GM18505 (cell line): ENCODE measurements around the gene FNDC3B.
A peak's percentile ranks its signal among the peaks of the same experiment; 100 is the strongest.

ENCODE experiments used
- ATAC-seq: cut with Tn5 transposase; IDR thresholded peaks from one replicate; pipeline ENCODE4 v1.9.1; 2021; ENCODE audit not compliant: unreplicated experiment
- POLR2A ChIP-seq: IDR thresholded peaks from 4 replicates; pipeline ENCODE4 v1.6.1; 2011; ENCODE audit warnings: borderline replicate concordance; ENCODE audit not compliant: insufficient read depth, insufficient read length; ENCODE audit errors: extremely low read depth

The FNDC3B gene

DNA sequence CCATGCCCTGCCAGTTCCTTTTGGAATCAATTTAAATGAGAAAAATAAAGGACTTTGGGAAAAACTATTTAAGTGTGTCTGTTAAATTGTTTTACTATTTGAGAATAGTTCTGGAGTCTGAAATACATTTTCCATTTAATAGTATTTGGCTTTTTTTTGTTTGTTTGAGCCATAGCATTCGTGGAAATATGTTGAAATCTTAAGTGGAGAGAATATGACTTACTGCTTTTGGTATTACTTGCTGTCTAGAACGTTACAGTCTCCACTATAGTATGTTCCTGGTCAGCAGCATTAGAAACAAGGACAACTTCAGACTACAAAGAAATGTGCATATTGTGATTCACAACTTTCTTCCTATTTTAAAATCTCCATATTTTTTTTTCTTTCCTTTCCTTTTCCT is 229.5 kb downstream of the FNDC3B start:
- no peak for TF ChIP-seq POLR2A
- ATAC-seq = no peak

DNA sequence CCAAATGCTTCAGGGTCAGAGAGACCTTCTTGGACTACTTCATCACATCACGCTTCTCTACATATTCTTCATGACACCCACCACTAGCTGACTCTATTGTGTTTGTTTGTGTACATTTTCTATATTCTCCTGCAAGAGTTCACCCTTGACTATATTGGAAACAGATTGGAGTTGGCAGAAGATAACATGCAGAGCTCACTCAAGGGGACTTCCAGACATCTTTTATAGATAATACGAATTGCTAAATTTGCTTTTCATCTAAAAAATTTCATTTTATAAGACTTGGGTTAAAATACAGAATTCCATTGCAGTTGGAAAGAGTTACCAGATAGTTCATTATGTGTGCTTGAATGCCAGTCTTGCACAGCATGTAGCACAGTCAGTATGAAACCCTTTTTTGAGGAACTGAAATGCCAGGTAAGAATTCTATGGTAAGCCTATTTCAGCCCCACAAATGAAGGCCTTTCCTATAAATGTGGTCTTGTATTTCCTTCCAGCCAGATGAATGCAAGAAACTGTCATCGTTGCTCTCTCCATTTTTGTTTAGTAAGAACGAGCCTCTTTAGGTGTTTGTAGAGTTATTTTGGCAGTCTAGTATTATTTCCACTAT is 231.3 kb downstream of the FNDC3B start:
- TF ChIP-seq POLR2A = no peak
- peak; percentile 99 for ATAC-seq

DNA sequence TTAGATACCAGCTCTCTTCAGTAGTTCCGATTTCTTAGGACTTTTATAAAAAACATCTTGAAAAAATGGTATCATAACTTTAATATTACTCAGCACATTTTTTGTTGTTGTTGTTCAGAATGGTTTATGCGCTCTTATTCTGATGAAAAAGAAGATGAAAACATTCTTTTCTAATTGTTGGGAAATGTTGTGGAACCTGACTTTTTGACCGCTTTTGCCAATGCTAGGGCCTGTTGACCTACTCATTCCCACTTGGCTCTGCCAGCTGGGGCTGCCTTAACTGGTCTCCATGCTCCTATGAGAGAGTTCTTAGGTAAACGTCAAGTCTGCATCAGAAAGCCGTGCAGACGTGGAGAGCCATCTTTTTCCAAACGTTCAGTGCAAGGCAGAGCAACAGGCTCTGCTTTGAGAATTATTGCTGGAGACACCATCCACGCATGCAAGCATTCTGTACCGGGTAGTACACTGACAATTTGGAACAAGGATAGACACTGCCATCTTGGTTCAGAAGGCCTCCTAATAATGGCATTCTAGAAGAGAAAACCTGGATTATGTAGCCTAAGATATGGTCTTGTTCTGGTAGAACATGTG is 232.1 kb downstream of the FNDC3B start:
- no peak for ATAC-seq
- TF ChIP-seq POLR2A = no peak

DNA sequence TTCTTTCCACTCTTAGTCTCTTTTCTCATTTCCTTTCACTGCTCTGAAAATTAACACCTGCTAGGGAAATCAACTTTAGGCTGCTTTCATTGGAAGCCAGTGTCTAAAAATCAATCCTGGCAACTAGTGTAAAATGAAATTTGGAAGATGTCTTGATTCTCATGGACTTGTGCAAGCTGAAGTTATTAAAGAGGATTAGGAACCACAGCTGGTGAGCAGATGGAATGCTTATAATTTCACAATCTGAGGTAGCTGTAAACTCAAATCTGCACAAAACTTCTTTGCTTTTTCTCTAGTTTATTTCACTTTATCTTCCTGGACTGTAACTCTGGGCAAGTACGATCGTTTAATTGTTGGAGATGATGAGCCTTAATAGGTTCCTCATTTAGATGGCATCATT is 233.3 kb downstream of the FNDC3B start:
- no peak for ATAC-seq
- TF ChIP-seq POLR2A = no peak

DNA sequence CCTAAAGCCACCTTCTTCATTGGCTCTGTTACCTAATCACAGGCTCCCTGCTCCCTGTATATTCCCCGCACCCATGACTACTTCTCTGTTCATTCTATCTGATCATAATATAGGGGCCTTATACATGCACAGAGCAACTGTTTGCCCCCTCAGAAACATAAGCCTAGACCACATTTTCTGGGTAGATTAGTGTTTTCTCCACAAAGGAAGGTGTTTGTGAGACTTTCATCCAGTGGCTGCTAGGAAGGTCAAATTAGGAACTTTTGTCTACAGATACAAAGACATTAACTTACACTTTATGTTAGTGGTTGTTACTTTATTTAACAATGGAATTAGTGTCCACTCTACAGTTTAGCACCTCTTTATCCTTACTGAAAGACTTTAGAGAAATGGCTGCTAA is 234.0 kb downstream of the FNDC3B start:
- ATAC-seq = no peak
- no peak for TF ChIP-seq POLR2A

DNA sequence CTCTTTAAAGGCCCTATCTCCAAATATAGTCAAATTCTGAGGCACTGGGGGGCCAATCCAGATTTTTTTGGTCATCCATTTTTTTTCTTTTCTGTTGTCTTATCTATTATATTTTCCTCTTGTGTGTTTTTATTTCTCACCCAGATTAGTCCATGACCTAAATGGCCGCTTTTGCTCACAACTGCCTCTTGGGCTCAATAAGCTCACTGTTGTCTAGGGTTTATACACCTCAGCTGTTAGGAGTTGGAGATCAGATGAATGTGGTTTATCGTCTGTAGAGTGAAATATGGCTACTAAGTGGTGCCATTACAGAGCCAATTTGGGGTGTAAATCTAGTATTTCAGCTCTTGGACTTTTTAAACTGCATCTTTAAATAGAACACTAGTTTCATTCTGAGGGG is 235.5 kb downstream of the FNDC3B start:
- ATAC-seq = no peak
- no peak for TF ChIP-seq POLR2A

DNA sequence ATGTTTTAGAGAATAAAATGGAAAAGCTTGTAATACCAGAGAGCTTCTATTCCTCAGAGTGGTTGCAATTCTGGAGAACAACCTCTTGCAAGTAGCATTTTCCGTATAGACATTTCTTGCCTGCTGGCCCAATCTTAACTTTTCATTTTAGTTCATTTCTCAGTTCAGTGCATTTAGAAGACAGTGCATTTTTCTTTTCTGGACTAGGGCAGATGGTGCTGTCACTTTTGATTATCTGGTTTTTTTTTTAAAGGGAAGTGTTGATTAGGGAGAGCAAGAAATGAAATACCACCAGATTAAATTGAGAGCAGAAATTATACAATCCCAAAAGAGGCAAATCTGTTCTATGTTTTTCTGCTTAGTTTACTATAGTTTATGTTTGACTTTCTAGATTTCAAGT is 236.2 kb downstream of the FNDC3B start:
- TF ChIP-seq POLR2A = no peak
- no peak for ATAC-seq

DNA sequence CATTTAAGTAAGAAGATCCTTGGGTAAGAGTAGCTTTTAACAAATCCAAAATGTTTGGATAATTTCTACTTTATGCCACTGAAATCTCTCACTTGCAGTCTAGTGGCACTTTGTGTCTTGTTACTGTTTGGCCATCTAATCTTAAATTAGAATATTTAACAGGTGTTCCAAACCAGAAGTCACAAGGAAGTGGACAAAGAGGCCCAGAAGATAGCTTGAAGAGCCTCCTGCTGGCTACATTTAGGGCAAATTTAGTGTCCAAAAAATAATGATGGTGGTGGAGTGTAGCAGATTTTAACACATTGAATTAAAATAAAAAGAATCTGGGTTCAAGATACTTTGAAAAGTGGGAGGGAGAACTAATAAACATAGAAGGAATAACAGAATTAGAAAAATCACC is 236.7 kb downstream of the FNDC3B start:
- ATAC-seq = no peak
- TF ChIP-seq POLR2A = no peak

DNA sequence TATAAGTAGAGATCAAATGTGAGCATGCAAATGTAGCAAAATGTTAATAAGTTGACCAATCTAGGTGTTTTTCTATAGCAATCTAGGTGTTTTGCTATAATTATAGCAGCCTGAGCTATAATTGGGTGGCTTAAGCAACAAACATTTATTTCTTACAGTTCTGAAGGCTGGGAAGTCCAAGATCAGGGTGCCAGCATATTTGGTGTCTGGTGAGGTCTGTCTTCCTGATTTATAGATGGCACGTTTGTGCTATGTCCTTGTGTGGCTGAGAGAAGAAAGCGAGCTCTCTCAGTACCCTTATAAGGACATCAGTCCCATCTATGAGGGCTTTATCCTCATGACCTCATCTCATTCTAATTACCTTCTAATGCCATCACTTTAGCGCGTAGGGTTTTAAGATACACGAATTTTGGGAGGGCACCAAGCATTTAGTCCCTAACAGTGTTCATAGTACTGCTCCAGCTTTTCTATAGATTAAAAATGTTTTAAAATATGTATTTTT is 237.8 kb downstream of the FNDC3B start:
- TF ChIP-seq POLR2A = no peak
- no peak for ATAC-seq

DNA sequence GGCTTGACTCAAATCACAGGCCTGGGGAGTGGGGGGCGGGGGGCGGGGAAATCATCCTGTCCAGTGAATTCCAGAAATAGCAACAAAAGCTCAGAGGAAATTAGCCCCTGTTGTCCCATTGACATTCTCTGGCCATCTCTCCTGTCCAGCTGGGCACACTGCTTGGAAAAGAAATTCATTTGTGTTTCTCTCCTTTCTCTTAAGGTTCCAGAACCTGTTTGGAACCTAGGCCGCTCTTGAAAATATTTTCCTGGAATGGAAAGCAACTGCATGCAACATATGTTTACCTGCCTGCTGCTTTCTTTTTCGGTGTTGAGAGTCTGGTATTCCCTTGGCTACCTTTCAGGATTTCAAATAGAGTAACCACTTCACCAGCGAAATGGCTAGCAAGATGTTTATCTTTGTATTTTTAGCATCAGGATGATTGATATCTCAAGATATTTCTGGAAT is 239.8 kb downstream of the FNDC3B start:
- no peak for TF ChIP-seq POLR2A
- ATAC-seq = no peak

DNA sequence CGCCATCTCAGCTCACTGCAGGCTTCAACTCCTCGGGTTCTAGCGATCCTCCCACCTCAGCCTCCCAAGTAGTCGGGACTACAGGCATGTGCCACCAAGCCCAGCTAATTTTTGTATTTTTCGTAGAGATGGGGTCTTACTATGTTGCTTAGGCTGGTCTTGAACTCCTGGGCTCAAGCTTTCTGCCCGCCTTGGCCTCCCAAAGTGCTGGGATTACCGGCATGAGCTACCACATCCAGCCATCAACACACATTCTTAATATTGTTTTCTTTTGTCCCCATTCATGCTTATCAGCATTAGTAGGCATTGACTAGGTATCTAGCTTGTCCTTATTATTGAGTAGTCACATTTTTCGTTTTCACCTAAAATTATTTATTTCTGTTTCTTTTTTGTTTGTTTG is 240.6 kb downstream of the FNDC3B start:
- TF ChIP-seq POLR2A = no peak
- ATAC-seq = no peak

DNA sequence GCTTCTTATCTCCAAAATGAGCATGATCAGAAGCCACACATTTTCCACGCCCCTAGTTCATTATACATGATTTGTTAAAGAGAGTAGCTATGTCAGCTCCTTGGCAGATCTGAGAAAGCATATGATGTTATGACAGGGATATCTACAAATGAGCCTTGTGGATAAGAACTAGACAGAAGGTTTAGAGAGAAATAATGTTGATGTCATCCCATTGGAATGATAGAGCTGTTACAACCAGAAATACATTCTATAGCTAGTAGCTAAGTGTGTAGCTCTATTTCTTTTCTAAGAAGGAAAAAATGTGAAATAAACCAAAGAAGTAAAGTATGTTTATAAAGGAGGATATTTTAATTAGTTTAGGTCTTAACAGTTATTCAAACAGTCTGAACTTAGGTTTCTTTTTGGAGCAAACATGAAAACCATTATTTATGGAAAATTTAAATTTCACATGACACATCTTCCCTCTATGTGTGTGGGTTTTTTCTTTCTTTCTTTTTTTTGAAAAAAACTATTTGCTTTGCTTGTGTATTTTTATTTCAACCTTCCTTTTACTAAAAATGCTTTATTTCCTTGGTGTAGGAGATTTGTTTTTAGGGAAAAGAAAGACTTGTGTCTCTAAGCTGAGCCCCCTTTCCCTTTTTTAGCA is 241.2 kb downstream of the FNDC3B start:
- no peak for ATAC-seq
- TF ChIP-seq POLR2A = no peak

DNA sequence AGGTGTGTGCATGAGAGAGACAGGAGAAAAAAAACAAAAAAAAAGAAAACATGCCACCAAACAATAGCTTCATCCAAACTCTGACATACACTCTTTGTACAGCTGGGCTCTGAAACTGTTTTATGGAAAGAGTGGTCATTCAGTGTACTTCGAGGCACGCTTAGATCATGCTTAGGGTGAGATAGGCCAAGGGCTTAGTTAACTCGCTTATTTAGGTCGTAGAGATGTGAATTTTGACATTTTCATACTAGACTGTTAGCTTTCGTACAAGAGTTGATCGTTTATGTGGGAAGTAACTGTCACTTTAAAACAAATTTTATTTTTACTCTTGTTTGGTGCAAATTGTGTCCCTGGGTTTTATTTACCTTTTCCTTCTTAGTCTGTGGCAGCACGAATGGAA is 242.5 kb downstream of the FNDC3B start:
- no peak for TF ChIP-seq POLR2A
- no peak for ATAC-seq

DNA sequence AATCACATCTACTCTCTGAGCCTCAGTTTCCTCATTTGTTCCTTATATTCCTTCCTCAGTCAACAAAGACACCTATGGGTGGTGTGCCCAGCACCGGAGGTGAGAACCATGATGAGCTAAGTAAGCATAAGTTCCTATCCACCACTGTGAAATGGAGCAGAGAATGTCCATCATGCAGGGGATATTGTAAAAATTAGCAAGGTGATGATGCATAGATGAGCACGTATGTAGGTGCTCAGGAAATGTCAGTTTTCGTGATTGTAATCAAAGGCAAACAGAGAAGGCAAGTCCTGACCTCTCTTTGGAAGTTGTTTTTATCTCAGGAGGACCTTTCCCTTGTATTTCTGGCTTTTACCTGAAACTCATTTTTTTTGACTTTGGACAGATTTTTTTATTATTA is 243.5 kb downstream of the FNDC3B start:
- TF ChIP-seq POLR2A = no peak
- ATAC-seq = no peak
